VCaP (cell line): ENCODE data around the gene DLEU7.

Experiments used
- H3K27ac ChIP-seq: fragments of 450-650 bp; 2 replicates; pipeline ENCODE4 v1.5.1; 2017
- CTCF ChIP-seq: fragments of 450-650 bp; conservative IDR thresholded peaks from 2 replicates; pipeline ENCODE4 v1.5.1; 2017; ENCODE audit warnings: mild to moderate bottlenecking, moderate library complexity

The DLEU7 gene

GRCh38 chr13:50779443-50780200, 63.9 kb downstream of the DLEU7 start:
- no peak overlapping the region for H3K27ac ChIP-seq
- no peak for TF ChIP-seq CTCF
